ENCODE data around the gene SSBP2. TPM values are rescaled to one million over a fixed set of nuclear protein-coding genes. Genes with fewer than 3 reads are reported as not detected.

SSBP2 gene
- total RNA-seq, 1 experiment from 2014 or later: 5.2 TPM

- ChIA-PET CTCF (no interaction called here), POLR2A (no interaction called here), RAD21 (ENCODE audit: low non-redundant PET in 1 of 2, low total read pairs in 2 of 2, uncharacterized antibody in 2 of 2, unreplicated experiment in 2 of 2) (no interaction called here)
- TF ChIP-seq ATF3 (IDR thresholded peaks at IDR 0.05) (no peak), ZFX (IDR thresholded peaks at IDR 0.05) (no peak), ZBTB33 (IDR thresholded peaks at IDR 0.05; ENCODE audit: extremely low read depth, insufficient replicate concordance, low read length) (no peak), POLR2A (IDR thresholded peaks at IDR 0.05; ENCODE audit: borderline replicate concordance, extremely low read depth, insufficient read depth, insufficient read length) (no peak), SP1 (IDR thresholded peaks at IDR 0.05; ENCODE audit: low read depth) (no peak), EGR1 (IDR thresholded peaks at IDR 0.05; ENCODE audit: low read depth) (no peak), SIN3A (IDR thresholded peaks at IDR 0.05; ENCODE audit: low read depth) (no peak), CBX3 (IDR thresholded peaks at IDR 0.05; ENCODE audit: low read depth) (no peak), TCF7L2 (IDR thresholded peaks at IDR 0.05; ENCODE audit: borderline replicate concordance, extremely low read depth, insufficient read depth, insufficient read length) (no peak), FOSL1 (IDR thresholded peaks at IDR 0.05; ENCODE audit: low read depth) (no peak), ELF1 (IDR thresholded peaks at IDR 0.05; ENCODE audit: borderline replicate concordance, low read depth) (no peak)
- H3K9me3 ChIP-seq (ENCODE audit: control insufficient read depth in 1 of 2, insufficient read depth in 1 of 2, low read depth in 1 of 2, low read length in 2 of 2): peaks cover 0 to 8% of the 10 kb centered on the region in 2 experiments; a peak in 1 of 4 replicates
- no peaks in the 10 kb centered on the region for H3K27me3 ChIP-seq (ENCODE audit: insufficient read depth, low read length)
- H3K79me2 ChIP-seq (ENCODE audit: insufficient read depth, low read length): no peaks in the 10 kb centered on the region
- intact Hi-C loops (cut with micrococcal nuclease): no loop called here
- H3K4me1 ChIP-seq (ENCODE audit: control insufficient read depth in 1 of 2, insufficient read depth in 2 of 2, low read length in 2 of 2): no peaks in the 10 kb centered on the region
- H3K9ac ChIP-seq (ENCODE audit: low read length): no peak overlapping the region
- H2AFZ ChIP-seq (ENCODE audit: low read depth, low read length, poor library complexity, severe bottlenecking): no peak overlapping the region
- BruUV-seq (replicated peaks): no TSS peak
- no peak overlapping the region for H3K4me2 ChIP-seq (ENCODE audit: low read length)
- no peaks in the 10 kb centered on the region for H3K9me2 ChIP-seq (ENCODE audit: insufficient read depth)
- H3K4me3 ChIP-seq (replicated peaks in 1 of 2; ENCODE audit: low read depth in 1 of 2, low read length in 2 of 2): no peak overlapping the region
- H3K36me3 ChIP-seq (ENCODE audit: control insufficient read depth in 1 of 2, insufficient read depth in 2 of 2, low read length in 2 of 2): no peaks in the 10 kb centered on the region
- no peaks in the 10 kb centered on the region for H4K20me1 ChIP-seq (ENCODE audit: insufficient read depth)
- DNase-seq (ENCODE audit: low read depth, low spot score) (no peak), ATAC-seq (no peak)
- H3K27ac ChIP-seq (ENCODE audit: low read depth, low read length): no peak overlapping the region
Measured at GRCh38 chr5:81393430-81393782, 357.5 kb downstream of the SSBP2 start.

Data from HCT116 (cell line).